Mucosa of rectum (tissue), 2 donors: ENCODE data around the gene RAB39A.

Source experiments
- H3K27ac ChIP-seq, 2 donors: one replicate each; pipeline ENCODE4 v1.7.0; 2013; ENCODE audit warnings: inconsistent platforms in 2 of 2, low read depth in 2 of 2, low read length in 2 of 2
- H3K27me3 ChIP-seq, 2 donors: one replicate each; pipeline ENCODE4 v1.7.0; 2013; ENCODE audit warnings: low read length in 2 of 2; ENCODE audit not compliant: control insufficient read depth in 2 of 2, insufficient read depth in 2 of 2
- H3K36me3 ChIP-seq, 2 donors: one replicate each; pipeline ENCODE4 v1.7.0; 2013; ENCODE audit warnings: low read length in 2 of 2; ENCODE audit not compliant: control insufficient read depth in 2 of 2, insufficient read depth in 2 of 2
- H3K4me1 ChIP-seq, 2 donors: one replicate each; pipeline ENCODE4 v1.7.0; 2013; ENCODE audit warnings: low read length in 2 of 2, mild to moderate bottlenecking in 1 of 2; ENCODE audit not compliant: control insufficient read depth in 2 of 2, insufficient read depth in 2 of 2
- H3K4me3 ChIP-seq, 2 donors: one replicate each; pipeline ENCODE4 v1.7.0; 2013; ENCODE audit warnings: low read length in 2 of 2
- H3K9ac ChIP-seq, 2 donors: one replicate each; pipeline ENCODE4 v1.7.0; 2013; ENCODE audit warnings: low read length in 2 of 2, low read depth in 1 of 2, mild to moderate bottlenecking in 1 of 2
- H3K9me3 ChIP-seq, 2 donors: one replicate each; pipeline ENCODE4 v1.7.0; 2013; ENCODE audit warnings: low read length in 2 of 2; ENCODE audit not compliant: control insufficient read depth in 2 of 2
- donor health status: healthy.
- donor health status: Normal muscosa, but diverticular disease.

Gene RAB39A

DNA sequence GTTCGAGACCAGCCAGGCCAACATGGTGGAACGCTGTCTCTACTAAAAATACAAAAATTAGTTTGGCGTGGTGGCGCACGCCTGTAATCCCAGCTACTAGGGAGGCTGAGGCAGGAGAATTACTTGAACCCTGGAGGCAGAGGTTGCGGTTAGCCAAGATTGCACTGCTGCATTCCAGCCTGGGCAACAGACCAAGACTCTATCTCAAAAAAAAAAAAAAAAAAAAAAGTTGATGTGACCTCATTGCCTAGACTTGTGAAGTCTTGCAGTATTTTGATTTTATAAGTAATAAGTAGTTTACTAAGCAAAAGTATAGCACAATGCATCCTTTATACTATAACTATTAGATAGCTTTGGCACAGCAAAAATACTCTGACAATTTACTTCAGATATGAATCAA lies 70.5 kb downstream of the RAB39A start:
- no peaks in the 10 kb centered on the region for H3K9me3 ChIP-seq
- H3K4me3 ChIP-seq = no peak overlapping the region
- no peaks in the 10 kb centered on the region for H3K36me3 ChIP-seq
- H3K27ac ChIP-seq = no peak overlapping the region
- no peak overlapping the region for H3K9ac ChIP-seq
- H3K4me1 ChIP-seq = no peaks in the 10 kb centered on the region
- H3K27me3 ChIP-seq = no peaks in the 10 kb centered on the region

DNA sequence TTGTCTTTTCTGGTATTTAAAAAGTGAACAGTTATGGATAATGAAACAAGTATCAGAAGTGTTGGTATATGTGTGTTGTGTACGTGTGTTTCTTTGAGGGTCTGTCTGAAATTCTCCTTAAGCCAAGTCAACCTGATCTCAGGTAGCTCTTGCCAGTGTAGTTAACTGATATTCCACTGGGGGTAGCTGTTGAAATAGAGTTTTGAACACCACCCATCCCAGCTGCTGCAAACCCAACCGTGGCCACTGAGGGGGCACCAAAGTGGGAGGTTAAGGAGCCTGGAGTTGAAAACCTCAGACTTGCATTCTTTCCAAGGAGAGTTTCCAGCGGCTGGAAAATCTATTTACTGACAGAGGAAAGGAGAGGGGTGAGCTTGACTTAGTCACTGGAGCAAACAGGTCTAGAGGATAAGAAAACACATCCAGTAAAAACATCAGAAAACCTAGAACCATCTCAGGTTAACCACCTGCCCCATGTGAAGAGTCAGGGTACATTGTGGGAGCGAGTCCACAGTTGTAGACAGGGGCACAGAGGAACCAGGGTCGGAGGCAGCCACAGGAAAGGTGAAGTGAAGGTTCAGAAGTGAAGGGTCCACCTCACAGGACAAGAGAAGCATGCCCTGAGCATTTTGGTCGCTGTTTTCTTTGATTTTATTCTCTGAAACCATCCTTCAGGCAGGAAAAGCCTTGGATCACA lies 71.7 kb downstream of the RAB39A start:
- no peaks in the 10 kb centered on the region for H3K27me3 ChIP-seq
- no peaks in the 10 kb centered on the region for H3K4me1 ChIP-seq
- H3K27ac ChIP-seq = no peak overlapping the region
- no peak overlapping the region for H3K9ac ChIP-seq
- no peaks in the 10 kb centered on the region for H3K9me3 ChIP-seq
- H3K36me3 ChIP-seq = no peaks in the 10 kb centered on the region
- H3K4me3 ChIP-seq = no peak overlapping the region

DNA sequence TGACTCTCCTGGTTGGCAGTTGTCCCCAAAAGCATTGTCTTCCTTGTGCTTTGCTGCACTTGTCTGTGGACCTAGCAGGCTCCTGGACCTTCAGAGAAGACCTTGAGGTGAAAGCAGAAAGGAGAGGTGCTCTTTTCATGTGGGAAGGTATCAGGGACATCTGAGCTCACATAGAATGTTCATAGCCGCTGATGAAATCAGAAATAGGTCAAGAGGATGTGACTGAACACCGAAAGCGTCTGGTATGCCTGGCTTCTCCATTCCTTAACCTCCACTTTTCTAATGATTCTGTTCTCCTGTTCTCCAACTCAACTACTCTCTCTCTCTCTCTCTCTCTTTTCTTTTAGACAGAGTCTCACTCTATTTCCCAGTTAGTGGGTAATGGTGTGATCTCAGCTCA lies 74.2 kb downstream of the RAB39A start:
- H3K27me3 ChIP-seq = no peaks in the 10 kb centered on the region
- no peak overlapping the region for H3K9ac ChIP-seq
- no peaks in the 10 kb centered on the region for H3K36me3 ChIP-seq
- no peaks in the 10 kb centered on the region for H3K4me1 ChIP-seq
- no peak overlapping the region for H3K4me3 ChIP-seq
- H3K9me3 ChIP-seq = no peaks in the 10 kb centered on the region
- no peak overlapping the region for H3K27ac ChIP-seq

DNA sequence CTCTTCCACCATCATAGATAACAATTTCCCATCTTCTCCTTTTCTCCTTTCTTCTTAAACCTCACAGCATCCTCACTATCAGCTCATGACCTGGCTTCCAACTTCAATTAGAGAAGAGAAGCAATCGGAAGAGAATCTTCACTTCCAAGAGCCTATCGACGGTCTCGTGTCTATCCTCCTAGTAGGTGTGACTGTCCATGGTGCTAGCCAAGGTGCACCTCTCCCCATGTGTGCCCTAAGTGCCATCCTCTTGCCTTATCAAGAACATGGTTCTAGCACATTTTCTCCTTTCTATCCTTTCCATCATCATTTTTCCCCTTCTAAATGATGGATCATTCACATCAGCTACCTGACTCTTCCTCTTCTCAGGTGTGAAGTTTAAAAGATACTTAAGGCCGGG lies 75.4 kb downstream of the RAB39A start:
- Histone ChIP-seq H3K4me1 (no peaks in the 10 kb centered on the region), H3K36me3 (no peaks in the 10 kb centered on the region), H3K9me3 (no peaks in the 10 kb centered on the region), H3K27me3 (no peaks in the 10 kb centered on the region), H3K9ac (no peak overlapping the region), H3K27ac (no peak overlapping the region), H3K4me3 (no peak overlapping the region)

- no peak overlapping the region for H3K27ac ChIP-seq
- no peak overlapping the region for H3K9ac ChIP-seq
- no peaks in the 10 kb centered on the region for H3K9me3 ChIP-seq
- H3K36me3 ChIP-seq = no peaks in the 10 kb centered on the region
- H3K27me3 ChIP-seq = no peaks in the 10 kb centered on the region
- H3K4me1 ChIP-seq = peaks cover 9 to 14% of the 10 kb centered on the region in 2 donors
- no peak overlapping the region for H3K4me3 ChIP-seq
Observed at GRCh38 chr11:108007819-108008218, 79.6 kb downstream of the RAB39A start.

DNA sequence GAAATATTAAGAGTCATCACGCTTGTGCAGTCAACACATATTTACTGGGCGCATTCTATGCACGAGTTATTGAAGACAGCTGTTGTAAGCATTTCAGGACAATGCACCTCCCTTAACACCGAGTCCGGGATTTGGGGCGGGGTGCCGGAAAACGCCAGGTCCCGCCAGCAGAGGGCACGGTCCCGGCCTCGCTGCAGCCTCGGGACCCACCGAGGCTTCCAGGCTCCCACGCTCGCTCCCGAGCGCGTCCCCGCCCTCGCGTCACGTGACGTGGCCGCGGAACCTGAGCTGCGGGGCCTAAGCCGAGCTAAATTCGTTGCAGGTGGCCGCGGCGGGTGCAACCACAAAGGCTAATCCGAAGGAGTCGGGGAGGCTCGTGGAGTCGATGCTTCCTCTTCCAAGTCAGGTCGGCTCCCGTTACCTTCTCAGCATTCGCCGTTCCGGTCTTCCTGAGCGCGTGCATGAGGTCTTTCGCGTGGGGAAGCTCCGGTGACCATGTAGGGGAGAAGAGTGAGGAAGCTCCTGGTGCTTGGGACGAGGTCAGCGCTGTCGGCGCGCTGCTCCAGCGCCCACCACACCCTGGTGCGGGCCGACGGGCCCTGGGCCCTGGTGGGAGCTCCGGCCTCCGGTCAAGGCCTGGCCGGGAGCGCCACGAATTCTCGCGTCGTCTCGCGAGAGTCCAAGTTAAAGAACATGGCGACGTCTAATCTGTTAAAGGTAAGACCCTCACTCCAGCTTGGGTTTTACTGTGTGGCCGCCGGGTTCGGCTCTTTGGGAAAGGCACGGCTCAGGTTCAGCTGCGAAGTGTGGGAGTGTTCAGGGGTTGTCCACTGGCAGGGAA lies 80.6 kb downstream of the RAB39A start, which contains the start of gene CUL5:
Gene CUL5 (plus strand): TSS at position 243 of the 841 bp plus-strand sequence. CDS start 451 bp downstream, at position 694.
- Histone ChIP-seq H3K4me1 (peaks cover 9 to 14% of the 10 kb centered on the region in 2 donors), H3K27me3 (no peaks in the 10 kb centered on the region), H3K36me3 (no peaks in the 10 kb centered on the region), H3K9ac (peak within 1 kb of the TSS; percentile 98 to 100), H3K27ac (peak within 1 kb of the TSS; percentile 97 to 98), H3K9me3 (no peaks in the 10 kb centered on the region), H3K4me3 (peak within 1 kb of the TSS; percentile 93 to 99)

GRCh38 chr11:108009497-108010370 lies 81.5 kb downstream of the RAB39A start:
- H3K4me3 ChIP-seq = peak overlapping the region; percentile 93 to 99
- peak overlapping the region; percentile 97 to 98 for H3K27ac ChIP-seq
- peaks cover 9 to 14% of the 10 kb centered on the region in 2 donors for H3K4me1 ChIP-seq
- peak overlapping the region; percentile 98 to 100 for H3K9ac ChIP-seq
- H3K36me3 ChIP-seq = no peaks in the 10 kb centered on the region
- H3K9me3 ChIP-seq = no peaks in the 10 kb centered on the region
- no peaks in the 10 kb centered on the region for H3K27me3 ChIP-seq

DNA sequence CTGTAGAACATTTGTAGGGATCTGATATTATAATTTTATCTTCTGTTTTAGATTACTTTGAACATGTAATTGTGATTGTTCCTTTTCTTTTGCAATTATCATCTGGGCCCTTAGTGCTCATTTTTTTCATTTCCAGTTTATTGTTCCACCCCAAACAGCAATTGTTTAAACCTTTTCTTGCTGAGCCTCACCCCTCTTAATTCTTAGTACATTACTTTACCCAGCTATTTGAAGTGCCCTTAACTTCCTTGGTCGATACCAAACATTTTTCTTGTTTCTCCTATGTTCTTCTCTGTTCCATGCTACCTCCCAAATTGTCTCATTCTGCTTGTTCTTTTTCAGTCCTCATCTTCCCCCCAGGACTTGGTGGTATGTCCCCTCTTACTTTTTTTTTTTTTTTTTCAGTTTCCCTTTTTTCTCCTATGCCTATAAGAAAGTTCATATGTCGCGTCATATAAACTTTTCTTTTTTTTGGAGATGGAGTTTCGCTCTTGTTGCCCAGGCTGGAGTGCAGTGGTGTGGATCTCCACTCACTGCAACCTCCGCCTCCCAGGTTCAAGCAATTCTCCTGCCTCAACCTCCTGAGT lies 84.0 kb downstream of the RAB39A start:
- Histone ChIP-seq H3K4me1 (peaks cover 9 to 14% of the 10 kb centered on the region in 2 donors), H3K4me3 (no peak overlapping the region), H3K36me3 (no peaks in the 10 kb centered on the region), H3K9me3 (no peaks in the 10 kb centered on the region), H3K27me3 (no peaks in the 10 kb centered on the region), H3K9ac (no peak overlapping the region), H3K27ac (no peak overlapping the region)
